Trophoblast cell (in vitro differentiated cells and primary cell): ENCODE results near the gene CCDC148.
"Not testable (repeated sequence)": the region's sequence is repeated elsewhere in the genome, so short reads cannot be mapped to it uniquely, and the experiment has no call there.

Experiments
- DNase-seq, 2 donors: peaks; one replicate each; pipeline ENCODE4 v3.0.0-alpha.2; 2016
- H2AFZ ChIP-seq: 2 replicates; pipeline ENCODE4 v1.6.1; 2013; ENCODE audit warnings: low read length, moderate library complexity, mild to moderate bottlenecking; ENCODE audit not compliant: insufficient read depth, poor library complexity
- H2AK5ac ChIP-seq: 2 replicates; pipeline ENCODE4 v1.6.1; 2013; ENCODE audit warnings: mild to moderate bottlenecking, low read length
- H2BK120ac ChIP-seq: 2 replicates; pipeline ENCODE4 v1.6.1; 2013; ENCODE audit warnings: low read length, mild to moderate bottlenecking, moderate library complexity; ENCODE audit not compliant: insufficient read depth, poor library complexity
- H2BK12ac ChIP-seq: 2 replicates; pipeline ENCODE4 v1.6.1; 2013; ENCODE audit warnings: mild to moderate bottlenecking, low read length, moderate library complexity
- H2BK5ac ChIP-seq: 2 replicates; pipeline ENCODE4 v1.6.1; 2013; ENCODE audit warnings: low read length, low read depth, moderate library complexity, mild to moderate bottlenecking; ENCODE audit not compliant: poor library complexity
- H3K14ac ChIP-seq: 2 replicates; pipeline ENCODE4 v1.6.1; 2013; ENCODE audit warnings: mild to moderate bottlenecking, low read length
- H3K18ac ChIP-seq: 2 replicates; pipeline ENCODE4 v1.6.1; 2013; ENCODE audit warnings: mild to moderate bottlenecking, low read length
- H3K23ac ChIP-seq: 2 replicates; pipeline ENCODE4 v1.6.1; 2013; ENCODE audit warnings: low read length
- H3K27ac ChIP-seq: 2 replicates; pipeline ENCODE4 v1.5.1; 2013; ENCODE audit warnings: low read depth, mild to moderate bottlenecking, inconsistent platforms, low read length, moderate library complexity
- H3K27me3 ChIP-seq: 2 replicates; pipeline ENCODE4 v1.6.1; 2013; ENCODE audit warnings: inconsistent platforms, mild to moderate bottlenecking, low read length, moderate library complexity; ENCODE audit not compliant: insufficient read depth
- H3K36me3 ChIP-seq, 2 experiments: 1 replicate in 1 of 2; 2 replicates in 1 of 2; pipeline ENCODE4 v1.6.1; 2013; ENCODE audit warnings: low read length in 2 of 2, mild to moderate bottlenecking in 2 of 2, moderate library complexity in 1 of 2; ENCODE audit not compliant: insufficient read depth in 2 of 2, control insufficient read depth in 1 of 2
- H3K4ac ChIP-seq: 2 replicates; pipeline ENCODE4 v1.6.1; 2013; ENCODE audit warnings: low read depth, mild to moderate bottlenecking, low read length, moderate library complexity
- H3K4me1 ChIP-seq, 2 experiments: 1 replicate in 1 of 2; 2 replicates in 1 of 2; pipeline ENCODE4 v1.6.1; 2013; ENCODE audit warnings: low read length in 2 of 2, mild to moderate bottlenecking in 2 of 2, moderate library complexity in 1 of 2; ENCODE audit not compliant: insufficient read depth in 2 of 2, control insufficient read depth in 1 of 2
- H3K4me2 ChIP-seq: 2 replicates; pipeline ENCODE4 v1.6.1; 2013; ENCODE audit warnings: inconsistent platforms, mild to moderate bottlenecking, low read length, moderate library complexity
- H3K4me3 ChIP-seq: 2 replicates; pipeline ENCODE4 v1.5.1; 2013; ENCODE audit warnings: mild to moderate bottlenecking, low read depth, low read length, inconsistent platforms
- H3K79me1 ChIP-seq: one replicate; pipeline ENCODE4 v1.6.1; 2013; ENCODE audit warnings: low read length
- H3K79me2 ChIP-seq: 2 replicates; pipeline ENCODE4 v1.6.1; 2013; ENCODE audit warnings: low read length, mild to moderate bottlenecking; ENCODE audit not compliant: control insufficient read depth, insufficient read depth, poor library complexity
- H3K9ac ChIP-seq: 2 replicates; pipeline ENCODE4 v1.6.1; 2013; ENCODE audit warnings: mild to moderate bottlenecking, low read length
- H3K9me3 ChIP-seq: 2 replicates; pipeline ENCODE4 v1.6.1; 2013; ENCODE audit warnings: low read depth, mild to moderate bottlenecking, control low read depth, inconsistent platforms, low read length; ENCODE audit not compliant: insufficient read depth
- H4K12ac ChIP-seq: 2 replicates; pipeline ENCODE4 v1.6.1; 2013; ENCODE audit warnings: low read depth, mild to moderate bottlenecking, low read length, moderate library complexity
- H4K8ac ChIP-seq: 2 replicates; pipeline ENCODE4 v1.6.1; 2013; ENCODE audit warnings: low read depth, mild to moderate bottlenecking, low read length, moderate library complexity
- H4K91ac ChIP-seq: one replicate; pipeline ENCODE4 v1.6.1; 2013; ENCODE audit warnings: low read depth, mild to moderate bottlenecking, low read length, moderate library complexity
- WGBS: extraction: QIAGEN DNeasy Blood & Tissue Kit; methylation state at CpG from one replicate; pipeline ENCODE4 v1.1.7; 2013; ENCODE audit warnings: missing lambda C conversion rate; ENCODE audit not compliant: insufficient read length, insufficient coverage; ENCODE audit errors: extremely low coverage; 5-methylcytosine and 5-hydroxymethylcytosine counted together

CCDC148 gene

DNA sequence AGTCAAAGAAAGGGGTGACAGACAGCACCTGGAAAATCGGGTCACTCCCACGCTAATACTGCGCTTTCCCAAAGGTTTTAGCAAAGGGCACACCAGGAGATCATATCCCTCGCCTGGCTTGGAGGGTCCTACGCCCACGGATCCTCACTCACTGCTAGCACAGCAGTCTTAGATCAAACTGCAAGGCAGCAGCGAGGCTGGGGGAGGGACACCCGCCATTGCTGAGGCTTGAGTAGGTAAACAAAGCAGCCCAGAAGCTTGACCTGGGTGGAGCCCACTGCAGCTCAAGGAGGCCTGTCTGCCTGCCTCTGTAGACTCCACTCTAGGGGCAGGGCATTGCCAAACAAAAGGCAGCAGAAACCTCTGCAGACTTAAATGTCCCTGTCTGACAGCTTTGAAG lies 233.5 kb downstream of the CCDC148 start:
- H3K27ac ChIP-seq, H2BK5ac ChIP-seq, H3K79me2 ChIP-seq, DNase-seq, H3K4me3 ChIP-seq, H3K9me3 ChIP-seq, H3K18ac ChIP-seq, H2BK12ac ChIP-seq, H3K4ac ChIP-seq, H4K91ac ChIP-seq, H2BK120ac ChIP-seq, H3K79me1 ChIP-seq, H3K23ac ChIP-seq, H4K12ac ChIP-seq, H3K27me3 ChIP-seq, H3K4me1 ChIP-seq, H3K9ac ChIP-seq, H3K36me3 ChIP-seq, H4K8ac ChIP-seq, H2AFZ ChIP-seq, H3K14ac ChIP-seq, H3K4me2 ChIP-seq, H2AK5ac ChIP-seq: not testable (repeated sequence)
- no CpG with 5 or more reads among the region's 8 CpGs for WGBS

DNA sequence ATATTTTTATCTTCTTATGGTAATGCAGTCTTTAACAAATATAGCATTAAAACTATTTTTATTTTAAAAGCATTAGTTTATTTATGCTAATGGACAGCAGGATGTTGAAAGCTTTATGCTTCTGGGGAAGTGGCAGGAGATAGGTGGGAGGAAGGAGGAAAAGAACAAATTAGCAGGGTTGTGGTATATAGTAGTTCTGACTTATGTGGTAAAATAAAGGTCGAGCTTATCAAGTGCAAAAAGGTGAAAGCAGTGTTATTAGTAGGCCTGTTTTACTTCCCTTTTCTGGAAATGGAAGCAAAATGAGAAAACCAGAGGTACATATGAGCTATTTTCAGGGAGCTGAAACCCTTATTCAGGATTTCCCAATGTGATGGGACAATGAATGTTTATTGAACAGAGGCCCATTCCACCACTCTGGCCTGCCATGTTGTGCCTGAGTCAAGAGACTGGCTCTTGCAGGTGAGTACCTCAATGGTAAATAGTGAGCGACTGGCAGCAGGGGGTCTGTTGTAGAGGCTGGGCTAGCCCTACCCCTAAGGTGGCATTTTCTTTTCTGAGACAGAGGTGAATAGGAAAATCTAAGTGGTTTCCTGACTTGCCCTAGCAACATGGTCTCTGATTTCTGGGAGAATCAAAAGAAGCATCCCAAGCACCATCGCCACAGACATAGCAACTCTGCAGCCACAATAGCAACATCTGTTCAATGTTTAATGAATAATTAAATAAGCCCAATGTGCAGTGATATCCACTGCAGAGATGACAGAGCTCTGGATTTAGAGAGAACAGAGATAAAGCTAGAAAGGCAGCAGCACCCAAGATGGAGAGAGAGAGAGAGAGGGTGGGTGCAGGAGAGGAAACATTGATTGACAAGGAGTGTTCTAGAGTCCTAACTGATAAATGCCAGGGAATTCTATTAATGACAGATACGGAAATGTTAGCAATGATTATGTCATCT lies 235.2 kb downstream of the CCDC148 start:
- no CpG with 5 or more reads among the region's 4 CpGs for WGBS
- H3K4ac ChIP-seq: no peak overlapping the region
- H3K4me2 ChIP-seq: no peak overlapping the region

DNA sequence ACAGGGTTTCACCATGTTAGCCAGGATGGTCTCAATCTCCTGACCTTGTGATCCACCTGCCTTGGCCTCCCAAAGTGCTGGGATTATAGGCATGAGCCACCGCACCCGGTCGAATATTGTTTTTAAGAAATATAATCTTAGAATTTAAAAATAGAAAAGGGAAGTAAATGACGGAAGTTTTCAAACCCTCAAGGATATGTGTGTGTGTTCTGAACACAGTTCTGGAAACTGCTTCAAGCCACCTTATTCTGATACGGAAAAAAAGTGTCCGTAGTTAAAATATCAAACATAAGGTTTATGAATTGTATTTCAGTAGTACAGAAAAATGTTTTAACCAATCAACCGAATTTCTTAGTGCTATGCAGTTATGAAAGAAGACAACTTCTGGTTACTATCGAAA lies 239.0 kb downstream of the CCDC148 start:
- Histone ChIP-seq H3K9me3 (no peaks in the 10 kb centered on the region), H3K27me3 (no peaks in the 10 kb centered on the region), H3K79me1 (no peaks in the 10 kb centered on the region), H3K79me2 (no peaks in the 10 kb centered on the region), H3K36me3 (no peaks in the 10 kb centered on the region), H2BK12ac (no peak overlapping the region), H2AFZ (no peak overlapping the region), H3K4me1 (no peaks in the 10 kb centered on the region), H3K14ac (no peak overlapping the region), H3K4me3 (no peak overlapping the region), H3K4me2 (no peak overlapping the region), H3K4ac (no peak overlapping the region), H3K27ac (no peak overlapping the region), H2BK5ac (no peak overlapping the region), H4K8ac (no peak overlapping the region), H2BK120ac (no peak overlapping the region), H2AK5ac (no peak overlapping the region), H3K23ac (no peak overlapping the region), H3K9ac (no peak overlapping the region), H4K91ac (no peak overlapping the region), H4K12ac (no peak overlapping the region), H3K18ac (no peak overlapping the region)
- no peak for DNase-seq
- WGBS: no CpG with 5 or more reads among the region's 8 CpGs

More for the DNA sequence above, 235.2 kb downstream of the CCDC148 start:
- H3K79me1 ChIP-seq: no peaks in the 10 kb centered on the region
- H2AK5ac ChIP-seq: no peak overlapping the region
- no peaks in the 10 kb centered on the region for H3K4me1 ChIP-seq
- no peak overlapping the region for H2BK12ac ChIP-seq
- no peak overlapping the region for H4K91ac ChIP-seq
- no peak overlapping the region for H3K9ac ChIP-seq
- no peak overlapping the region for H2BK5ac ChIP-seq
- no peak overlapping the region for H3K14ac ChIP-seq
- no peak overlapping the region for H2BK120ac ChIP-seq
- H3K9me3 ChIP-seq: no peaks in the 10 kb centered on the region
- no peaks in the 10 kb centered on the region for H3K36me3 ChIP-seq
- H3K79me2 ChIP-seq: no peaks in the 10 kb centered on the region
- H2AFZ ChIP-seq: no peak overlapping the region
- no peak overlapping the region for H4K12ac ChIP-seq
- no peak overlapping the region for H3K18ac ChIP-seq
- DNase-seq: no peak
- H4K8ac ChIP-seq: no peak overlapping the region
- H3K27me3 ChIP-seq: no peaks in the 10 kb centered on the region
- no peak overlapping the region for H3K23ac ChIP-seq
- H3K4me3 ChIP-seq: no peak overlapping the region
- no peak overlapping the region for H3K27ac ChIP-seq

DNA sequence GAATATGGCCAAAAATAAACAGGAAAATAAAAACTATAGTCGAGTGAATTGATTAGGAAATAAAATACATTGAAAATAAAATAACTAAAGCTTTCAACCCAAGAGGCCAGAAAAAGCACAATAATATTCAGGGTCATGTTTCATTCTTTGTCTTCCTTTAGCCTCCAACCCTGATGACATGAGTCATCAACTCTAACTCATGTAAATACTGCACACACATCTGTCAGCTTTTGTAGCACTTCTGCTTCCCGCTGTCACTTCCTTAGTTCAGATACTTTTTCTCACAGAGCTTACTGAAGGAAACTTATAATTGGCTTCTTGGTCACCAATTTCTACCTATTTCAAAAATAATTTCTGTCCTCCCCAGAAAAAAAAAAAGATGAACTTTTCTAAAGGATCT lies 242.1 kb downstream of the CCDC148 start:
- no peaks in the 10 kb centered on the region for H3K27me3 ChIP-seq
- H3K18ac ChIP-seq: no peak overlapping the region
- H2AFZ ChIP-seq: no peak overlapping the region
- no peaks in the 10 kb centered on the region for H3K79me1 ChIP-seq
- no peak overlapping the region for H2BK120ac ChIP-seq
- no CpG with 5 or more reads among the region's 2 CpGs for WGBS
- H2BK5ac ChIP-seq: no peak overlapping the region
- H3K79me2 ChIP-seq: no peaks in the 10 kb centered on the region
- no peak overlapping the region for H3K4ac ChIP-seq
- H3K36me3 ChIP-seq: no peaks in the 10 kb centered on the region
- no peaks in the 10 kb centered on the region for H3K4me1 ChIP-seq
- peak in 1 of 2 donors; percentile 29 for DNase-seq
- no peak overlapping the region for H3K9ac ChIP-seq
- H3K4me3 ChIP-seq: no peak overlapping the region
- no peak overlapping the region for H2AK5ac ChIP-seq
- H3K14ac ChIP-seq: no peak overlapping the region
- H3K9me3 ChIP-seq: no peaks in the 10 kb centered on the region
- H3K23ac ChIP-seq: no peak overlapping the region
- no peak overlapping the region for H4K12ac ChIP-seq
- H3K4me2 ChIP-seq: no peak overlapping the region
- H4K91ac ChIP-seq: no peak overlapping the region
- H4K8ac ChIP-seq: no peak overlapping the region
- H3K27ac ChIP-seq: no peak overlapping the region
- H2BK12ac ChIP-seq: no peak overlapping the region
